Rectal smooth muscle tissue (tissue), 1 donor: ENCODE measurements around the gene DUSP3.
"Not testable (repeated sequence)": the region's sequence is repeated elsewhere in the genome, so short reads cannot be mapped to it uniquely, and the experiment has no call there.

Experiments used
- H3K27ac ChIP-seq: one replicate; pipeline ENCODE4 v1.7.0; 2013; ENCODE audit warnings: low read depth, low read length, inconsistent platforms
- H3K27me3 ChIP-seq: one replicate; pipeline ENCODE4 v1.7.0; 2013; ENCODE audit warnings: low read length; ENCODE audit not compliant: control insufficient read depth, insufficient read depth
- H3K36me3 ChIP-seq: one replicate; pipeline ENCODE4 v1.7.0; 2013; ENCODE audit warnings: low read length; ENCODE audit not compliant: control insufficient read depth, insufficient read depth
- H3K4me1 ChIP-seq: one replicate; pipeline ENCODE4 v1.7.0; 2013; ENCODE audit warnings: low read length; ENCODE audit not compliant: control insufficient read depth, insufficient read depth
- H3K4me3 ChIP-seq: one replicate; pipeline ENCODE4 v1.7.0; 2013; ENCODE audit warnings: low read length
- H3K9ac ChIP-seq: one replicate; pipeline ENCODE4 v1.7.0; 2013; ENCODE audit warnings: low read length

Gene DUSP3

GRCh38 chr17:43792668-43793067 is 13.9 kb upstream of the DUSP3 start:
- H3K36me3 ChIP-seq, H3K27me3 ChIP-seq, H3K9ac ChIP-seq, H3K4me1 ChIP-seq, H3K27ac ChIP-seq, H3K4me3 ChIP-seq: not testable (repeated sequence)

- H3K9ac ChIP-seq = no peak overlapping the region
- H3K36me3 ChIP-seq = no peaks in the 10 kb centered on the region
- no peak overlapping the region for H3K4me3 ChIP-seq
- no peak overlapping the region for H3K27ac ChIP-seq
- H3K27me3 ChIP-seq = no peaks in the 10 kb centered on the region
- no peaks in the 10 kb centered on the region for H3K4me1 ChIP-seq
Measured at GRCh38 chr17:43791589-43791988, 12.8 kb upstream of the DUSP3 start.

- Histone ChIP-seq H3K36me3 (no peaks in the 10 kb centered on the region), H3K4me3 (no peak overlapping the region), H3K27ac (no peak overlapping the region), H3K9ac (no peak overlapping the region), H3K4me1 (no peaks in the 10 kb centered on the region), H3K27me3 (no peaks in the 10 kb centered on the region)
Measured at GRCh38 chr17:43790311-43790940, 11.6 kb upstream of the DUSP3 start.

DNA sequence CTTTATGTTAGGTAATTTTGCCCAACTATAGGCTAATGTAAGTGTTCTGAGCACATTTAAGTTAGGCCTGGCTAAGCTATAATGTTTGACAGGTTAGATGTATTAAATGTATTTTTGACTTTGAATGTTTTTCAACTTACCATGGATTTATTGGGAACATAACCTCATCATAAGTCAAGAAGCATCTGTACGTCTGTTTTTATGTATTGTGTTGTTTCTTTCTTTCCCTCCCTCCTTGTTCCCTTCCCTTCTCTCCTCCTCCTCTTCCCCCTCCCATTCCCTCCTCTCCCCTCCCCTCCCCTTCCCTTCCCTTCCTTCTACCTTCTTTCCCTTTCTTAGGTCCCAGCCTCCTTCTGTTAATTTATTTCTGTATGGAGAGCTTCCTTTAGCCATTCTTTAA is 10.7 kb upstream of the DUSP3 start:
- no peaks in the 10 kb centered on the region for H3K36me3 ChIP-seq
- H3K27ac ChIP-seq = no peak overlapping the region
- no peaks in the 10 kb centered on the region for H3K4me1 ChIP-seq
- no peak overlapping the region for H3K4me3 ChIP-seq
- H3K27me3 ChIP-seq = no peaks in the 10 kb centered on the region
- H3K9ac ChIP-seq = no peak overlapping the region

DNA sequence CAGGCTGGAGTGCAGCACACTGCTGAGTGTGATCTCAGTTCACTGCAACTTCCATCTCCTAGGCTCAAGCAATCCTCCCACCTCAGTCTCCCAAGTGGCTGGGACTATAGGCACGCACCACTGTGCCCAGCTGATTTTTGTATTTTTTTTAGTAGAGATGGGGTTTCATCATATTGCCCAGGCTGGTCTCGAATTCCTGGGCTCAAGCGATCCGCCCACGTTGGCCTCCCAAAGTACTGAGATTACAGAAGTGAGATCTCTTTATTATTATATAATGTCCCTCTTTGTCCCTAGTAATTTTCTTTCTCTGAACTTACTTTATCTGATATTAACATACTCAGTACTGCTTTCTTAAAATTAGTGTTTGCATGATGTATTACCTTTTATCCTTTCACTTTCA is 9.8 kb upstream of the DUSP3 start:
- Histone ChIP-seq H3K9ac (no peak overlapping the region), H3K27me3 (no peaks in the 10 kb centered on the region), H3K4me1 (no peaks in the 10 kb centered on the region), H3K36me3 (no peaks in the 10 kb centered on the region), H3K27ac (no peak overlapping the region), H3K4me3 (no peak overlapping the region)

DNA sequence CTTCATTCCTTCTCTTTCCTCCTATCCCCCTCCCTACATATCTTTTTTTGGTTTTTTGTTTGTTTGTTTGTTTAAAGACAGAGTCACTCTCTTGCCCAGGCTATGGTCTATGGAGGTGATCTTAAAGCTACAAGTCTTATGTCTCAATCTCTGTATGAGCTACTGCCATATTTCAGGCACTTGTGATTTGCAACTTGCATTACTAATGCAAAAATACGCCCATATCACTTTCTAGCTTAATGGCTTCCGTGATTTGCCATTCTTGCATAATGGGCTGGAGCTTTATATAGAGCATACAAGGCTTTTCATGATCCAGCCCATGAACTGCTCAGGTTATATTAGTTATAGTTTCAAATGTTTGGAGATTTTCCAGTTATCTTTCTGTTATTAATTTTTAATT is 9.0 kb upstream of the DUSP3 start:
- Histone ChIP-seq H3K27ac (no peak overlapping the region), H3K4me1 (no peaks in the 10 kb centered on the region), H3K9ac (no peak overlapping the region), H3K36me3 (no peaks in the 10 kb centered on the region), H3K4me3 (no peak overlapping the region), H3K27me3 (no peaks in the 10 kb centered on the region)

DNA sequence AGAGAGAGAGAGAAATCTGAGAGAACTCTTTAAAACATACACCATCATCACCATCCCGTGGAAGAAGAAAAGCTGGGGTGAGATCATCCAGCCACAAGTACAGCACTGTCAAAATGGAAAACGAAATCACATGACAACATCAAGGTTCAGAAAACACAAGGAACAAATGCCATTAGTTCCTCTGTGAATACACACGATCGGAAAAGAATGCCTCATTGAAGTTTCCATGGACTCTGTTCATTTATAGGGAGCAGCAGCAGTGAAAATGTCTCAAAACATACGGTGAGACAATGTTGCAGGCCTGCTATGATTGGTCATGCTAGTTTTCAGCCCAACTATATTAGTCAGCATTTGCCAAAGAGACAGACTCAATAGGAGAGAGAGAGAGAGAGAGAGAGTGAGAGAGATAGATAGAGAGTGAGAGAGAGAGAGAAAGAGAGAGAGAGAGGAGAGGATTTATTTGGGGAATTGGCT is 5.9 kb upstream of the DUSP3 start:
- H3K4me3 ChIP-seq = no peak overlapping the region
- no peak overlapping the region for H3K27ac ChIP-seq
- no peaks in the 10 kb centered on the region for H3K27me3 ChIP-seq
- no peak overlapping the region for H3K9ac ChIP-seq
- no peaks in the 10 kb centered on the region for H3K36me3 ChIP-seq
- H3K4me1 ChIP-seq = no peaks in the 10 kb centered on the region

- H3K36me3 ChIP-seq = no peaks in the 10 kb centered on the region
- H3K9ac ChIP-seq = no peak overlapping the region
- no peak overlapping the region for H3K4me3 ChIP-seq
- no peak overlapping the region for H3K27ac ChIP-seq
- no peaks in the 10 kb centered on the region for H3K27me3 ChIP-seq
- H3K4me1 ChIP-seq = no peaks in the 10 kb centered on the region
Measured at GRCh38 chr17:43784068-43784467, 5.3 kb upstream of the DUSP3 start.

DNA sequence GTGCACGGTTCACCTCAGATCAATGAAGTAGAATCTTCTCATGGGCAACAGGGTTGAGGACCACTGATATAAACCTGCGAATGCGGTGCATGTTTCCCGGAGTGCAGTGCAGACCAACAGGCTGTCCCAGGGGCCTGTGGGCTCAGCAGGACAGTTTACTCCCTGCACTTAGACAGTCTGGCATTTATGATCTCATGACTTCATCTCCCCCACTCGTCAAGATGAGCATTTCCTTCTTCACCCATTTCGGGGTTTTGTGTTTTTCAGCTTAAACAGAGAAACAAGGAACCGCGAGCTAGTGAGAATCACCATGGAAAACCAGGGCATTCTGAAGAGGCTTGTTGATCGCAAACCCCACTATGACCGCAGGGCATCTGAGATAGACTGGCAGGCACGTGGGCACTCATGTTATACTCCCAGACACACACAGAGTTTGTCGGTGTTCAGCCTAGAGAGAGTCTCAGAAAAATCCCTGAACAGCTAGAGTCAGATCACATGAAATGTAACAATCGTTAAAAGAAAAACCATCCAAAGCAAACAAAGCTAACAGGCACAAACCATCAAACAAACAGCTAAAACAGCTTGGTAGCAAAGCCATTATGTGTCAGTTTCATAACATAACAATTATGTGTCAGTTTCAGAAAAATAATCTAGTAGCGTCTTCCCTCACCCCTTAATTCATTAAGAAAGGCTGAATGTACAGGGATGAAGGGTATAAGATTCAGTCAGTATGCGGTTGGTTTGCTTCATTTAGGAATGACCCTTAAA is 4.3 kb upstream of the DUSP3 start:
- Histone ChIP-seq H3K27me3 (no peaks in the 10 kb centered on the region), H3K4me3 (no peak overlapping the region), H3K4me1 (no peaks in the 10 kb centered on the region), H3K36me3 (no peaks in the 10 kb centered on the region), H3K9ac (no peak overlapping the region), H3K27ac (no peak overlapping the region)

DNA sequence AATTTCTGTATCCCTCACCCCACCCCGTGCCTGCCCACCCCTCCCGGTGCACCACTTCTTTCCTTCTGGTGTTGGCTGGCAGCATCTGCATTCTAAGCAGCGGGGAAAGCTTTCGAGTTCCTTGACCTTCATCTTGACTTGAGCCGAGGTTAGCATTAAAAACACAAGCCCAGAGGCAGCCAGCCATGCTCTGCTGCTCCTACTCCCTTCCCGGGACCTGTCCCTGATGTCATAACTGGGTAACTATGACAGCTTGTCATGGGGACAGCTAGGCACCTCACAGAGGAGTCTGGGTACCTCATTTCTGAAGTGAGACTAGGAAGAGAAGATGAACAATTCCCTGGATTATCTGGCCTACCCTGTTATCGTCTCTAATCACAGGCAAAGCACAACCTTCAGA is 1.4 kb upstream of the DUSP3 start, which contains the start of gene CFAP97D1:
TSS of gene CFAP97D1 (plus strand) at position 301 of the 400 bp plus-strand sequence. CDS start at position 329, 28 bp downstream.
- H3K27ac ChIP-seq = peak within 1 kb of the TSS; percentile 75
- H3K9ac ChIP-seq = peak within 1 kb of the TSS; percentile 51
- peaks cover 8% of the 10 kb centered on the region for H3K4me1 ChIP-seq
- H3K4me3 ChIP-seq = peak within 1 kb of the TSS; percentile 75
- no peaks in the 10 kb centered on the region for H3K27me3 ChIP-seq
- H3K36me3 ChIP-seq = peaks cover 2% of the 10 kb centered on the region

DNA sequence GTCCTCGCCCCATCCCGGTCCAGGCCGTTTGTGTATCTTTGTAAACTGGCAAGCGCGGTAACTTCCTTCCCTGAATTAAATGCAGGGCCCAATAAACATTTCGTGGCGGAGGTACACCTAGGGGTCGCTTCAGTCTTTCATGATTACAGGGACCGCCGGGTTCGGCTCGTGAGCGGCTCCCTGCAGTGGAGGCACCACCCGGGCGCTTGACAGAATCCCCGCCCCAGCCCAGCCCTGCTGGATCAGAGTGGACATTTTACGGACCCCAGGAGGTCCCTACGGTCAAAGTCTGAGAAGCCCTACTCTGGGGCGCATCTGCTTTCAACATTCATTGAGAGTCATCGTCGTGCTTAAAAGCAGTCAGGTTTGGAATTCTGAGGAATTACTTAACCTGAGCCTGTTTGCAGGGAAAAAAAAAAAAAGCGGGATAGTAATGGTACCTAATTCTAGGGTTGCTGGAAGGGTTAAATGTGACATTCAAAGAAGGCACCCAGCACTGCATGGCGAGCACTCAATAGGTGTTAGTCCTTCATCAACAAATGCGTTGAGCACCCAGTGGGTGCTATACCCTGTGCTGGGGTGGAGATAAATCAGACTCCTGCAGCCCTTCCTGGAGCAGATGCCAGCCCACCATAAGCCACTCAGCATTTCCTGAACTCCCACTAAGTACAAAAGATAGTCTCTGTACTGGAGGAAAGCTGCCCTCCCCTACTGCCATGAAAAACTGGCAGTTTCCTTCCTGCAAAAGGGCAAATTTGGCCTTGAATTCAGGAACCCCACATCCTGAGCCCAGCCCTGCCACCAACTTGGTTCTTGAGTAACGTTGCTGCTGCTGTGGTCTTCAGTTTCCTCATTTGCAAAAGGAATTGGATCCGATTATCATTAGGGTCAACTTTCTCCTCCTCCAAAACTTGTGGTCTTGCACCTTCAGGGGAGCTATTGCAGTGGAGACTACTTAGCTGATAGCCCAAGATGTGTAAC is 658 bp upstream of the DUSP3 start:
- Histone ChIP-seq H3K27me3 (no peaks in the 10 kb centered on the region), H3K27ac (peak overlapping the region; percentile 75), H3K4me3 (peak overlapping the region; percentile 75), H3K9ac (peak overlapping the region; percentile 51), H3K4me1 (peaks cover 8% of the 10 kb centered on the region), H3K36me3 (peaks cover 2% of the 10 kb centered on the region)
